Activated T-helper 17 cell treated with anti-CD3 and anti-CD28 coated beads, Interleukin-2, amount 50 U/mL, for 72 hours (primary cell): ENCODE results near the gene KRTAP10-5. TPM values are rescaled to one million over a fixed set of nuclear protein-coding genes. Genes with fewer than 3 reads are reported as not detected.
"Not testable (repeated sequence)": the region's sequence is repeated elsewhere in the genome, so short reads cannot be mapped to it uniquely, and the experiment has no call there.

ENCODE experiments used
- ATAC-seq: fragments of 150-1000 bp; cut with Tn5 transposase; replicated peaks from 2 replicates; pipeline ENCODE4 v1.10.0; 2021; ENCODE audit warnings: mild to moderate bottlenecking, moderate library complexity
- H3K27ac Mint-ChIP-seq: one replicate; pipeline ENCODE4 v1.8.0; 2022; ENCODE audit warnings: mixed read lengths
- H3K27me3 Mint-ChIP-seq: one replicate; pipeline ENCODE4 v1.8.0; 2022; ENCODE audit warnings: mixed read lengths
- H3K36me3 Mint-ChIP-seq: one replicate; pipeline ENCODE4 v1.8.0; 2022; ENCODE audit warnings: low read depth, mild to moderate bottlenecking, mixed read lengths
- H3K4me1 Mint-ChIP-seq: one replicate; pipeline ENCODE4 v1.8.0; 2022; ENCODE audit warnings: mixed read lengths
- H3K4me3 Mint-ChIP-seq: one replicate; pipeline ENCODE4 v1.8.0; 2022; ENCODE audit warnings: mild to moderate bottlenecking, mixed read lengths
- H3K9me3 Mint-ChIP-seq: one replicate; pipeline ENCODE4 v1.8.0; 2022; ENCODE audit warnings: mixed read lengths
- total RNA-seq, 2 donors: library from RNA; stranded (reverse); gene quantifications; one replicate each; pipeline ENCODE4 v1.2.3, GENCODE V29; 2022

The KRTAP10-5 gene
- total RNA-seq, 2 donors from 2014 or later: not detected

DNA sequence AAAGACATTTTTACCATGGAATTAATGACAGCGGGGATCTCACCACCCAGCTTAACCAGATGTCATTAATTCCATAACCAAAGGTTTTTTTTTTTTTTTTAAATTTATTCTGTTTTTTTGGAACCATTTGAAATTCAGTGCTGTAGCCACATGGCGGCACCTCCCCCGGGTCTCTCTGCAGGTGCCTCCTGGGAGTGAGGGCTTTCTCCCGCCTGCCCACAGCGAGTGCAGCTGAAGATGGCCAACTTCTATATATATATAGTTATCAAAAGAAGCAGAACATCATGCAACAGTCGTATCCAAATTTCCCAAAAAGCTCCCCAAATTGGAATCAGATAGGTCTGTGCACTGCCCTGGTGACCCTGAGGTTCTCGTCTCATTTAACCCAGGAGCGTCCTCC, 35.1 kb upstream of the KRTAP10-5 start:
- Mint-ChIP-seq H3K36me3 (no peaks in the 10 kb centered on the region), H3K27me3 (no peaks in the 10 kb centered on the region), H3K4me1 (peaks cover 15% of the 10 kb centered on the region), H3K4me3 (no peak overlapping the region), H3K9me3 (peaks cover 24% of the 10 kb centered on the region), H3K27ac (no peak overlapping the region)
- no peak for ATAC-seq

DNA sequence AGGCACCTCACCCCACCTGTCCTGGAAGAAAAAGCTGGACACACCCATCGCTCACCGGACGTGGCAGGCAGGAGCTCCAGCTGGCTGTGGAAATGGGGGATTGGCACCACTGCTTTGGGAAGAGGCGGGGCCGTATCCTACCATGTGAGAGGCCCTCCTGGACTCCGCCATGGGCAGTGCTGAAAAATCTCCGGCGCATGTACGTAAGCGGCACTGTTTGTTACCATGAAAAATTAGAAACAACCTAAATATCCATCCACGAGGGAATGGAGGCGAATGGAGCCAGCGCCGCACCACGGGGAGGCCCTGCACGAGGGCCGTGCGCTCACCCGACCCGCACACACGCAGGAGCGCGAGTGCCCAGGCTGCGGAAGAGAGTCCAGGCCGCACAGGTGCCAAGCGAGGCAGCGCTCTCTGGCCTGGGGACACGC, 34.6 kb upstream of the KRTAP10-5 start:
- no peak for ATAC-seq
- Mint-ChIP-seq H3K27me3 (no peaks in the 10 kb centered on the region), H3K4me1 (peaks cover 15% of the 10 kb centered on the region), H3K4me3 (no peak overlapping the region), H3K27ac (no peak overlapping the region), H3K9me3 (peaks cover 21% of the 10 kb centered on the region), H3K36me3 (no peaks in the 10 kb centered on the region)

DNA sequence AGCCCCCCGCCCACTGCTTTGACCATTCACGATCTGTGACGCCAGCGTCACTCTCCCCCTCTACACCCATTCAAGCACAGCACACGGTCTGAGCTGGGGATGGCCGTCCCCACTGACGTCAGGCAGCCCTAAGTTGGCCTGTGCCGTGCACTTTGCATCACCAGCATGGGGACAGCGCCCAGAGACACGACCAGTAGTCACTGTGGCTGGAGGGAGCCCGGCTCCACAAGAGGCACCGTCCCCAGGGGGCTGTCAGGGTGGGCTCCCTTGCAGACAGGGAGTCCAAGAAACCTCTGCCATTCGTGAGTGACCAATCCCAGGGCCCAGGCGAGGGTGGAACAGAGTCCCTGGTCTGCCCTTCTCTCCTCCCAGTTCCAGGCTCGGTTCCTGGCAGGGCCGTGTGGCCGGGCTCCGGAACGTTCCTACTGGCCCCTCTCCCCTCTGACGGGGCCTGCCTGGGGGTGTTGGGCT, 33.8 kb upstream of the KRTAP10-5 start:
- H3K36me3 Mint-ChIP-seq: no peaks in the 10 kb centered on the region
- H3K9me3 Mint-ChIP-seq: peaks cover 20% of the 10 kb centered on the region
- no peaks in the 10 kb centered on the region for H3K27me3 Mint-ChIP-seq
- H3K27ac Mint-ChIP-seq: no peak overlapping the region
- peaks cover 9% of the 10 kb centered on the region for H3K4me1 Mint-ChIP-seq
- no peak overlapping the region for H3K4me3 Mint-ChIP-seq
- no peak for ATAC-seq

DNA sequence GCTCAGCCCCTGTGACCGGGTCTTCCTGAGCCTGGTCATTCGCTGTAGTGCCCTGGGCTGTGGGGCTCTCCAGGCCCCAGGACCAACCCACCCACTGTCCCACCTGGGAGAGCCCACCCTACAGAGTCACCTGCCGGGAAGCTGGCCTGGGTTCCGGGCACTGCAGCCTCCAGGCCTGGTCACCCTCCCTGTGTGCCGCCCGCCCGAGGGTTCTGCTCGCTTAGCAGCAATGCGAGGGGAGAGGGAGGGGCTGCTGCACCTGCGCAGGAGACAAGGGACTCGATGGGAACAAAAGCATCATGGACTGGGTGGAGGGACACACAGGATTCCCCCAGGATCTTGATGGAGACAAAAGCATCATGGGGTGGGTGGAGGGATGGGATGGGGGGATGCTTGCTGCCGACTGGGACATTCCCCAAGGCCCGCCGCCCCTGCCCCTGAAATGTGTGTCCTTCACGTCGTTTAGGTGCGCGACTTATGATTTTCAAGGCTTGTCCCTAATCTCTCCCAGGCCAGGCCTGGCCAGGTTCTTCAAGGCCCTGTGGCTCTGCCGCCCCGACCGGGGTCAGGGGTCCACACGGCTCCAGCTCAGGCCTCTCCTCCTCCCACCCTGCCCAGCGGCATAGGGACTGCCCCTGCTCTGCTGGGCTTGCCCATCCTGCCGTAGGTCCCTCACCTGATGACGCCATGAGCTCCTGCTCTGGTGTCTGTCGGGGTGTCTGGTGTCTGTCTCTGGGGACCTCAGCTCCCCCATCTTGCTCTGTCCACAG, 33.2 kb upstream of the KRTAP10-5 start:
- peaks cover 2% of the 10 kb centered on the region for H3K4me1 Mint-ChIP-seq
- H3K27ac Mint-ChIP-seq: no peak overlapping the region
- H3K9me3 Mint-ChIP-seq: peaks cover 19% of the 10 kb centered on the region
- H3K36me3 Mint-ChIP-seq: no peaks in the 10 kb centered on the region
- no peak overlapping the region for H3K4me3 Mint-ChIP-seq
- H3K27me3 Mint-ChIP-seq: no peaks in the 10 kb centered on the region
- no peak for ATAC-seq

DNA sequence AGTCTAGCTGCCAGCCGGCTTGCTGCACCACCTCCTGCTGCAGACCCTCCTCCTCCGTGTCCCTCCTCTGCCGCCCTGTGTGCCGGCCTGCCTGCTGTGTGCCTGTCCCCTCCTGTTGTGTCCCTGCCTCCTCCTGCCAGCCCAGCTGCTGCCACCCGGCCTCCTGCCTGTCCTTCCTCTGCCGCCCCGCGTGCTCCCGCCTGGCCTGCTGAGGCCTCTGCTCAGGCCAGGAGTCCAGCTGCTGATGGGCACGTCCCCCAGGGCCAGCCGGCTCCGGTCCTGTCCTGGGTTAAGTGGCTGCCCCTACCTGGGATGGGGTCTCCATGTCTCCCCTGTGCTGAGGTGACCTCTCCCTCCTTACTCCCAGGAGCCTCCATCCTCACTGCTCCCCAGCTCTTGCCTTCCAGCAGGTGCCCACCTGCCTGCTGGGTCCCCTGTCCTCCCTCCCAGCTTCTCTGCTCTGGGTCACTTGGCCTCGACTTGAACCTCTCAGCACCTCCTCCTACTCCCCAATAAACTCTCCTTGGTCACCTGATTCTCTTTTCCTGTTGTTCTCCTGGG, 32.3 kb upstream of the KRTAP10-5 start:
- Mint-ChIP-seq H3K36me3 (no peaks in the 10 kb centered on the region), H3K4me3 (no peak overlapping the region), H3K9me3 (peaks cover 19% of the 10 kb centered on the region), H3K27ac (no peak overlapping the region), H3K27me3 (no peaks in the 10 kb centered on the region), H3K4me1 (no peaks in the 10 kb centered on the region)
- ATAC-seq: no peak

DNA sequence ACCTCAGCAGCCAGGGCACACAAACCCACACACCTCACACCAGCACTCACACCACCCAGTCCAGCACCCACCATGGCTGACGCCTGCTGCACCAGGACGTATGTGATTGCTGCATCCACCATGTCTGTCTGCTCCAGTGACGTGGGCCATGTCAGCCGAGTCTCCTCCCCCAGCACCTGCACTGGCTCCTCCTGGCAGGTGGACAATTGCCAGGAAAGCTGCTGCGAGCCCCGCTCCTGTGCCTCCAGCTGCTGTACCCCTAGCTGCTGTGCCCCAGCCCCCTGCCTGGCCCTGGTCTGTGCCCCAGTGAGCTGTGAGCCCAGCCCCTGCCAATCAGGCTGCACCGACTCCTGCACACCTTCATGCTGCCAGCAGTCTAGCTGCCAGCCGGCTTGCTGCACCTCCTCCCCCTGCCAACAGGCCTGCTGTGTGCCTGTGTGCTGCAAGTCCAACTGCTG, 31.7 kb upstream of the KRTAP10-5 start, which contains the start of gene KRTAP10-8:
Gene KRTAP10-8, plus strand, starts transcription at position 51 of the 458 bp plus-strand sequence. Its CDS starts 22 bp downstream, at position 73.
- Mint-ChIP-seq H3K4me1 (no peaks in the 10 kb centered on the region), H3K27me3 (no peaks in the 10 kb centered on the region), H3K9me3 (peaks cover 19% of the 10 kb centered on the region), H3K36me3 (no peaks in the 10 kb centered on the region), H3K27ac (no peak within 1 kb of the TSS), H3K4me3 (no peak within 1 kb of the TSS)
- ATAC-seq: no peak

DNA sequence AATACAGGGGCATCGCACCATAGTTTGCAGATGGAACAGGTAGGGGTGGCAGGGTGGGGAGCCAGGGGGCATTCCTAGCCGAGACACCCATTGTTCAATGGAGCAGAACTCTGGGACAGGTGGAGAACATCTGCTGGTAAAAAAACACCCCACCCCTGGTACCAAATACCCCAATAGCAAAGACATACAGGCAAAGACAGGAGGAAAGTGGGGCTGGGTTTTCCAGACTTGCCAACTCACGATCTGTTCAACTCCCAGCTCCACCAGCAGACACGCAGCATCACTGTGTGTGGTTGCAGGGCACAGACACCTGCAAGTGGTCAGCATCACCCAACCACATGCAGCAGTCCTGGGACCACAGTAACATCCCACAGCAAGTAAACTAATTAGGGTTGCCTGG, 31.1 kb upstream of the KRTAP10-5 start:
- H3K4me3 Mint-ChIP-seq: no peak overlapping the region
- H3K9me3 Mint-ChIP-seq: peaks cover 20% of the 10 kb centered on the region
- ATAC-seq: no peak
- no peaks in the 10 kb centered on the region for H3K36me3 Mint-ChIP-seq
- H3K4me1 Mint-ChIP-seq: no peaks in the 10 kb centered on the region
- no peak overlapping the region for H3K27ac Mint-ChIP-seq
- H3K27me3 Mint-ChIP-seq: no peaks in the 10 kb centered on the region

DNA sequence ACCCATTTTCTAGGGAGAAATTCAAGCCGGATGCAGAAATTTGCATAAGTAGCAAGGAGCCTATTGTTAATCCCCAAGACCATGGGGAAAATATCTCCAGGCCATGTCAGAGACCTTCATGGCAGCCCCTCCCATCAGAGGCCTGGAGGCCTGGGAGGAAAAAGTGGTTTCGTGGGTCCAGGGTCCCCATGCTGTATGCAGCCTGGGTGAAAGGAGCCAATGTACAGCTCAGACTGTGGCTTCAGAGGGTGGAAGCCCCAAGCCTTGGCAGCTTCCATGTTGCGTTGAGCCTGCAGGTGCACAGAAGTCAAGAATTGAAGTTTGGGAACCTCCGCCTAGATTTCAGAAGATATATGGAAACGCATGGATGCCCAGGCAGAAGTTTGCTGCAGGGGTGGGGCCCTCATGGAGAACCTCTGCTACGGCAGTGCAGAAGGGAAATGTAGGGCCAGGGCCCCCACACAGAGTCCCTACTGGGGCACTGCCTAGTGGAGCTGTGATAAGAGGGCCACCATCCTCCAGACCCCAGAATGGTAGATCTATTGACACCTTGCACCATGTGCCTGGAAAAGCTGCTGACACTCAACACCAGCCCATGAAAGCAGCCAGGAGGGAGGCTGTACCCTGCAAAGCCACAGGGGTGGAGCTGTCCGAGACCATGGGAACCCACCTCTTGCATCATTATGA, 29.9 kb upstream of the KRTAP10-5 start:
- H3K4me1 Mint-ChIP-seq, H3K4me3 Mint-ChIP-seq, ATAC-seq, H3K27ac Mint-ChIP-seq, H3K36me3 Mint-ChIP-seq, H3K27me3 Mint-ChIP-seq: not testable (repeated sequence)
- peaks cover 22% of the 10 kb centered on the region for H3K9me3 Mint-ChIP-seq

DNA sequence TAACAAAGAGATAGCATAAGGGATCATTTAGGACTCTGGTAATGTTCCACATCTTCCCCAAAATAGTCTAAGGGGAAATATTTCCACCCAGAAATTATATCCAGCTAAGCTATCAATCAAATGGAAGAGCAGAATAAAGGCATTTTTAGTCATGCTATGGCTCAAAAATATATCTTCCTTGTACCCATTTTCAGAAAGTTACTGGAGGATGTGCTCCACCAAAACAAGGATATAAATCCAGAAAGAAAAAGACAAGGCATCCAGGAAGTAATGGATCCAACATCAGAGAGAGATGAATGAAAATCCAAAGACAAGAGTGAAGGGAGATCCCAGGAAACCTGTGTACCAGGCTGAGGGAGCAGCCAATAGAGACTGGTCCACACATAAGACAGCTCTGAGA, 28.8 kb upstream of the KRTAP10-5 start:
- Mint-ChIP-seq H3K27me3 (no peaks in the 10 kb centered on the region), H3K4me1 (no peaks in the 10 kb centered on the region), H3K9me3 (peaks cover 22% of the 10 kb centered on the region), H3K4me3 (no peak overlapping the region), H3K27ac (no peak overlapping the region), H3K36me3 (no peaks in the 10 kb centered on the region)
- ATAC-seq: no peak

DNA sequence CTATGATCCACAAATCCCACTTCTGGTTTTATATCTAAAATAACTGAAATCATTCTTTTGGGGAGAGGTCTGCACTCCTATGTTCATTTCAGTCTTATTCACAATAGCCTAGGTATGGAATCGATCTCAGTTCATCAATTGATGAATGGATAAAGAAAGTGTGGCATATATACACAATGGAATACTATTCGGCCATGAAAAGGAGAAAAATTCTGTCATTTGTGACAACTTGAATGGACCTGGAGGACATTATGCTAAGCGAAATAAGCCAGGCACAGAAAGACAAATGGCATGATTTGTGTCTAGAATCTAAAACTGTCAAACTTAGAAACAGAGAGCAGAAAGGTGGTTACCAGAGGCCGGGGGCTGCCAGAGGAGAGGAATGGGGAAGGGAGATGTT, 26.1 kb upstream of the KRTAP10-5 start:
- Mint-ChIP-seq H3K4me1 (no peaks in the 10 kb centered on the region), H3K4me3 (no peak overlapping the region), H3K36me3 (no peaks in the 10 kb centered on the region), H3K9me3 (peaks cover 22% of the 10 kb centered on the region), H3K27me3 (no peaks in the 10 kb centered on the region), H3K27ac (no peak overlapping the region)
- ATAC-seq: no peak

DNA sequence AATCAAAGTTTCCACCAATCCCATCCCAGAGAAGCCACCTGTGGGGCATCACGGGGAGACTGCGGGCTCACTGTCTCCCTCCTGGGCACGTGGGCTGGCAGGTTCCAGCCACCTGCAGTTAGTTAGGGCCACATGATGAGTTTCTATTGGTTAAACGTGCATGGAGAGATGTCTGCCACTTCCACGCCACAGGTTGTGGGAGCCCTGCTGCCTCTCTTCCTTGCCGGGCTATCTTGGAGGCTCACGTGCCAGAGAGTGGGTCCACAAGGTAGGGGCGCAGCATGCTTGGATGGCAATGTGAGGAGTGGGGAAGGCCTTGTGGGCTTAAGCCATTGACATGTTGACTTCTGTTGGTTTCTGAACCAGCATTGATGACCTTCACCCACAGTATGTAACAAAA, 23.5 kb upstream of the KRTAP10-5 start:
- no peak overlapping the region for H3K4me3 Mint-ChIP-seq

DNA sequence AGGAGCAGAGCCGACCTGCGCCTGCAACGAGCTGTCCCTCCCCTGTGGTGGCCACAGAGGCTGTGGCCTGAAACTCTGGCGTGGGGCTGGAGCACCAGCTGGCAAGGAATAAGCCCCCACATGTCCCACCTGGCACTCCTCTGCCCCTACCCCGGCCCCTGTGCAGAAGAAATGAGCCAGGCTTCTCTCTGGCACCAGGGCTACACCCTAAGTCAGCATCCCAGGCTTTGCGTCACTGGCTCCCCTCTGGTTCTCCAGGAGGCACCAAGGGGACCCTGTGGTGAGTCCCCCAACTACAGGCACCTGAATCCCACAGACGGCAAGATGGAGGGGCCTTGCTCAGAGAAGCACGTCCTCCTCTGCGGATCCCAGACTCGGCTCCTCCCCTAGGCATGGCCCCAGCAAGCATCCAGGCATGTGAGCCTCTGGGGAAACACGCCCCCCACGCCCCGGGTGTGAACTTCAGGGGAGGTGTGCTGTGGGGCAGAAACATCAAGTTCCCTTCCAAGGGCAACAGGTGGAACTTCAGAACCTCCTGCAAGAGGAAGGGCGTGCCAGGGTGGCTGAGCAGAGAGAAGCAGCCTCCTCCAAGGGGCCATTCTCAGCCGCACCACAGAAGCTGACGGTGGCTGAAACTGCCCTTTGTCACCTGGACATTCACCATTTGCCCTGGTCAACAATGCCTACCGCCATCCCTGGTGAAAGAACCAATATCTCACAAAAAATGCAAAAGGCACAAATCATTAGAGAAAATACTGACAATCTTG, 22.9 kb upstream of the KRTAP10-5 start:
- no peak overlapping the region for H3K27ac Mint-ChIP-seq
- peaks cover 8% of the 10 kb centered on the region for H3K9me3 Mint-ChIP-seq
- H3K4me3 Mint-ChIP-seq: no peak overlapping the region
- H3K36me3 Mint-ChIP-seq: no peaks in the 10 kb centered on the region
- H3K27me3 Mint-ChIP-seq: peaks cover 4% of the 10 kb centered on the region
- ATAC-seq: no peak
- no peaks in the 10 kb centered on the region for H3K4me1 Mint-ChIP-seq

More for the DNA sequence above, 23.5 kb upstream of the KRTAP10-5 start:
- Mint-ChIP-seq H3K4me1 (no peaks in the 10 kb centered on the region), H3K27me3 (no peaks in the 10 kb centered on the region), H3K9me3 (peaks cover 6% of the 10 kb centered on the region), H3K36me3 (no peaks in the 10 kb centered on the region), H3K27ac (no peak overlapping the region)
- ATAC-seq: no peak

DNA sequence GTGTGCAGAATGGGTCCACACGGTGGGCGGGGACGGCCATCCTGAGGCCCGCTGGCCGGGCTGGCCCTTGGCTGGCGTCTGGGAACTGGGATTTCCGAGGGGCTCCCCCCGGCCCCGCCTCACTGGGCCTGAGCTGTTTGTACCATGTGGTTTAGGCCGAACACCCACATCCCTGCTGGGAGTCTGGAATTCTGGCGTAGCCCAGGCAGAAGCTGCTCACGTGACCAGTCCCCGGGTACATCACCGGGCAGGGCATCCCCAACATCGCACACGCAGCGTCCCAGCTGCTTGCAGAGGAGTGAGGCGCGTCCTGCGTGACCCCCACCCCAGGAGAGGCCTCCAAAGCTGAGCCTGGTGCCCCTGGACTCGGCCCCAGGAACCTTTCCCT, 22.1 kb upstream of the KRTAP10-5 start:
- Mint-ChIP-seq H3K27me3 (peaks cover 4% of the 10 kb centered on the region), H3K27ac (no peak overlapping the region), H3K36me3 (no peaks in the 10 kb centered on the region), H3K4me3 (no peak overlapping the region), H3K4me1 (no peaks in the 10 kb centered on the region), H3K9me3 (peaks cover 8% of the 10 kb centered on the region)
- no peak for ATAC-seq
